Mesendoderm (in vitro differentiated cells): ENCODE results near the gene SAT1.

Source experiments
- DNase-seq: peaks from one replicate; pipeline ENCODE4 v3.0.0; 2013
- H2AK5ac ChIP-seq: 2 replicates; pipeline ENCODE4 v1.6.1; 2013; ENCODE audit warnings: low read length, inconsistent platforms
- H2BK120ac ChIP-seq: 2 replicates; pipeline ENCODE4 v1.6.1; 2013; ENCODE audit warnings: low read depth, mild to moderate bottlenecking, low read length, moderate library complexity, mixed read lengths
- H2BK15ac ChIP-seq: replicated peaks from 2 replicates; pipeline ENCODE4 v1.6.1; 2013; ENCODE audit warnings: low read depth, mild to moderate bottlenecking, moderate library complexity
- H2BK5ac ChIP-seq: 2 replicates; pipeline ENCODE4 v1.6.1; 2013; ENCODE audit warnings: low read length, inconsistent platforms
- H3K18ac ChIP-seq: 2 replicates; pipeline ENCODE4 v1.6.1; 2013; ENCODE audit warnings: mild to moderate bottlenecking, low read length, mixed read lengths
- H3K23ac ChIP-seq: one replicate; pipeline ENCODE4 v1.6.1; 2013; ENCODE audit warnings: low read length
- H3K27ac ChIP-seq: 2 replicates; pipeline ENCODE4 v1.5.1; 2013; ENCODE audit warnings: low read depth, mild to moderate bottlenecking, inconsistent platforms, low read length, moderate library complexity
- H3K27me3 ChIP-seq: 2 replicates; pipeline ENCODE4 v1.6.1; 2013; ENCODE audit warnings: low read length, control low read depth, mild to moderate bottlenecking, inconsistent platforms; ENCODE audit not compliant: insufficient read depth, poor library complexity
- H3K36me3 ChIP-seq: 2 replicates; pipeline ENCODE4 v1.6.1; 2013; ENCODE audit warnings: low read length, inconsistent platforms; ENCODE audit not compliant: control insufficient read depth, insufficient read depth
- H3K4ac ChIP-seq: one replicate; pipeline ENCODE4 v1.6.1; 2013; ENCODE audit warnings: low read depth, mild to moderate bottlenecking, low read length, moderate library complexity
- H3K4me1 ChIP-seq: 2 replicates; pipeline ENCODE4 v1.6.1; 2013; ENCODE audit warnings: low read depth, low read length, inconsistent platforms; ENCODE audit not compliant: control insufficient read depth
- H3K4me2 ChIP-seq: 2 replicates; pipeline ENCODE4 v1.6.1; 2013; ENCODE audit warnings: low read length
- H3K4me3 ChIP-seq: 2 replicates; pipeline ENCODE4 v1.5.1; 2013; ENCODE audit warnings: mild to moderate bottlenecking, low read length
- H3K56ac ChIP-seq: one replicate; pipeline ENCODE4 v1.6.1; 2013; ENCODE audit warnings: low read length
- H3K79me1 ChIP-seq: 2 replicates; pipeline ENCODE4 v1.6.1; 2013; ENCODE audit warnings: low read length, inconsistent platforms
- H3K79me2 ChIP-seq: 2 replicates; pipeline ENCODE4 v1.6.1; 2013; ENCODE audit warnings: mild to moderate bottlenecking, low read length; ENCODE audit not compliant: control insufficient read depth, insufficient read depth
- H3K9ac ChIP-seq: 2 replicates; pipeline ENCODE4 v1.6.1; 2013; ENCODE audit warnings: low read length, inconsistent platforms
- H4K5ac ChIP-seq: one replicate; pipeline ENCODE4 v1.6.1; 2013; ENCODE audit warnings: low read length
- H4K8ac ChIP-seq: one replicate; pipeline ENCODE4 v1.6.1; 2013; ENCODE audit warnings: low read depth, mild to moderate bottlenecking, control low read depth, low read length, moderate library complexity
- WGBS: extraction: QIAGEN DNeasy Blood & Tissue Kit; methylation state at CpG from one replicate; pipeline ENCODE4 v1.1.7; 2013; ENCODE audit warnings: low lambda C conversion rate, missing lambda C conversion rate; ENCODE audit not compliant: insufficient coverage; ENCODE audit errors: extremely low coverage; 5-methylcytosine and 5-hydroxymethylcytosine counted together

Gene SAT1

DNA sequence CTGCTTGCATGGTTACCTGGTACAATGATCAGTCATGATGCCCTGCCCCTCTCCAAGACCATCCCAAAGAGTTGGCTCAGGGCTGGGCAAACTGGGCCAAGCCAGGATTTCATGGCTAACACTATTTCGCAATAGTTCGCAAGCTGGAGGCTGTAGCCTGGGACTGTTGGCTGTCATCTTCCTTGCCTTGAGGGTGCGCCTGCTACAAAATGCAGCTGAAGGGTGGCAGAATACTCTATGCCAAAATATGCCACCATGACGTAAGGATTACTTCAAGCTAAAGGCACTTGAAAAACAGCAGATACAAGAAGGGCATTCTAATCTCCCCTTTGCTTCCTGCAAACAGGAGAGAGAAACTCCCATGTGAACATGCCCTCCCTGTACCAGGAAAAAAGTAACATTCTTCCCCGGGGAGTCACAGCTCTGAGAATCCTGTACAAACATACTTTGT, 21.0 kb downstream of the SAT1 start:
- Histone ChIP-seq H3K4ac (no peak overlapping the region), H3K27me3 (no peaks in the 10 kb centered on the region), H3K9ac (no peak overlapping the region), H2BK5ac (no peak overlapping the region), H3K18ac (no peak overlapping the region), H3K23ac (no peak overlapping the region), H2BK15ac (no peak overlapping the region), H3K36me3 (no peaks in the 10 kb centered on the region), H4K8ac (no peak overlapping the region), H3K79me2 (no peaks in the 10 kb centered on the region), H3K4me1 (no peaks in the 10 kb centered on the region), H3K4me3 (no peak overlapping the region), H3K79me1 (no peaks in the 10 kb centered on the region), H3K56ac (no peak overlapping the region), H2AK5ac (no peak overlapping the region), H3K4me2 (no peak overlapping the region), H3K27ac (no peak overlapping the region), H4K5ac (no peak overlapping the region), H2BK120ac (no peak overlapping the region)
- no peak for DNase-seq
- no CpG with 5 or more reads among the region's 5 CpGs for WGBS

DNA sequence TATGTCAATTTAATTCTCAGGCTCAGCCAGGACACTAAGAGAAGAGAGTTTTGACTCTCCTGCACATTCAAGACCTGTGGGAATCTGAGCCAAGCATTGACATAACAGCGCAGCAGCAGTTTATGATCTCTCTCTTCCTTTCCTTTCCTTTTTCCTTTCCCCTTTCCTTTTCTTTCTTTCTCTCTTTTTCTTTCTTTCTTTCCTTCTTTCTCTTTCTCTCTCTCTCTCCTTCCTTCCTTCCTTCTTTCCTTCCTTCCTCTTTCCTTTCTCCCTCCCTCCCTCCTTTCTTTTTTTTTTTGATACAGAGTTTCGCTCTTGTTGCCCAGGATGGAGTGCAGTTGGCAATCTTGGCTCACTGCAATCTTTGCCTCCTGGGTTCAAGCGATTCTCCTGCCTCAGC, 21.6 kb downstream of the SAT1 start:
- no CpG with 5 or more reads among the region's 3 CpGs for WGBS
- no peak overlapping the region for H2BK5ac ChIP-seq
- no peak overlapping the region for H3K18ac ChIP-seq
- no peak overlapping the region for H2BK120ac ChIP-seq
- no peak overlapping the region for H4K5ac ChIP-seq
- no peak overlapping the region for H3K27ac ChIP-seq
- no peaks in the 10 kb centered on the region for H3K79me2 ChIP-seq
- no peak overlapping the region for H4K8ac ChIP-seq
- no peak overlapping the region for H3K4ac ChIP-seq
- no peak for DNase-seq
- H3K56ac ChIP-seq = no peak overlapping the region
- no peaks in the 10 kb centered on the region for H3K4me1 ChIP-seq
- H3K36me3 ChIP-seq = no peaks in the 10 kb centered on the region
- H2AK5ac ChIP-seq = no peak overlapping the region
- no peaks in the 10 kb centered on the region for H3K27me3 ChIP-seq
- H3K4me3 ChIP-seq = no peak overlapping the region
- H3K9ac ChIP-seq = no peak overlapping the region
- no peak overlapping the region for H3K23ac ChIP-seq
- H3K79me1 ChIP-seq = no peaks in the 10 kb centered on the region
- H2BK15ac ChIP-seq = no peak overlapping the region
- no peak overlapping the region for H3K4me2 ChIP-seq

DNA sequence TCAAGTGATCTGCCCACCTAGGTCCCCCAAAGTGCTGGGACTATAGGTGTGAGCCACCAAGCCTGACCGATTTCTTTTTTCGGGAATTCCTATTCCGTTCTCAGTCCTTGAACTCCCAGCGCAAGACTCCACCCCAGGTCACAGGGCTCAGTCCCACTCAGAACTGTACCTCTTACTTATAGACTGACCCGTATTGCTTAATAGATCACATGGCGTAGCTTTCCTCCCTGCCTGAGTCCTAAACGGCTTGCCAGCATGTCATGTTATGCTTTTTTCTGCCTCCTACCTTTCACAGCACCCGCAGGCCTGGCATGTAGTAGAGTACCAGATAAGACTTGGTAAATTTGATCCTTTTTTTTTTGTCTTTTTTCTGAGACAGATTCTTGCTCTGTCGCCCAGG, 22.4 kb downstream of the SAT1 start:
- no peak overlapping the region for H3K4me2 ChIP-seq
- H2BK15ac ChIP-seq = no peak overlapping the region
- no peak overlapping the region for H4K8ac ChIP-seq
- no peak overlapping the region for H2BK120ac ChIP-seq
- no peak overlapping the region for H3K23ac ChIP-seq
- no CpG with 5 or more reads among the region's 9 CpGs for whole genome bisulfite sequencing
- no peak overlapping the region for H2BK5ac ChIP-seq
- no peak overlapping the region for H3K18ac ChIP-seq
- H2AK5ac ChIP-seq = no peak overlapping the region
- no peak overlapping the region for H3K9ac ChIP-seq
- no peak overlapping the region for H3K56ac ChIP-seq
- H3K36me3 ChIP-seq = no peaks in the 10 kb centered on the region
- H3K4me3 ChIP-seq = no peak overlapping the region
- no peak overlapping the region for H4K5ac ChIP-seq
- H3K4ac ChIP-seq = no peak overlapping the region
- H3K27ac ChIP-seq = no peak overlapping the region
- no peaks in the 10 kb centered on the region for H3K79me2 ChIP-seq
- no peaks in the 10 kb centered on the region for H3K4me1 ChIP-seq
- no peaks in the 10 kb centered on the region for H3K79me1 ChIP-seq
- DNase-seq = no peak
- no peaks in the 10 kb centered on the region for H3K27me3 ChIP-seq

- Histone ChIP-seq H3K18ac (no peak overlapping the region), H2BK5ac (no peak overlapping the region), H3K9ac (no peak overlapping the region), H3K79me2 (no peaks in the 10 kb centered on the region), H3K4me3 (no peak overlapping the region), H2BK120ac (no peak overlapping the region), H3K23ac (no peak overlapping the region), H3K56ac (no peak overlapping the region), H3K27ac (no peak overlapping the region), H3K27me3 (no peaks in the 10 kb centered on the region), H3K4me2 (no peak overlapping the region), H3K36me3 (no peaks in the 10 kb centered on the region), H2BK15ac (no peak overlapping the region), H4K8ac (no peak overlapping the region), H3K4ac (no peak overlapping the region), H3K4me1 (no peaks in the 10 kb centered on the region), H2AK5ac (no peak overlapping the region), H4K5ac (no peak overlapping the region), H3K79me1 (no peaks in the 10 kb centered on the region)
- WGBS = no CpG with 5 or more reads among the region's 3 CpGs
- DNase-seq = no peak
Observed at GRCh38 chrX:23810279-23810678, 27.3 kb downstream of the SAT1 start.

DNA sequence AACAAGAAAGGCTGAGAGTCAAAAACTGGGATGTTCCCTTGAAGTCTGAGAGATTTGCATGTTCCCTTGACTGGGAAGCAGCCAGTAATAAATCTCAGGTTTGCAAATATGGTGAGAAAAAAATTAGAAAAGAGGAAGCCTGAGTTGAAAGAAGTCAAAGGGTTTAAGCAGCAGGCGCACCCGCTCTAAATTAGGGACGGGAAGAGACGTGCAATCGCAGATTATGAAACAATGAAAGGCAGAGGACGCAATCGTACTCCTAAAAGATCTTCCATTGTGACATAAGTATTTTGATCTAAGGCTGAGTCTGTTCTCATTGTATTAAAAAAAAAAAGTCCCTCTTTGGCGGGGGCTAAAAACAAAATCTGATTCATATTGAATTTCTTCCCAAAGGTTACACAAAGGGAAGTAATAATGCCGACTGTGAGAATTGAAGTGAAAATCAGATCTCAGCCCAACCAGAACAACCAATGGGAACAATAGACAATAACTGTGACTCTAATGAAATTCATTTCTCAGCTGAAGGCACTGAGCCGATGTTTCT, 28.2 kb downstream of the SAT1 start:
- Histone ChIP-seq H2BK15ac (no peak overlapping the region), H3K4me3 (no peak overlapping the region), H3K4ac (no peak overlapping the region), H3K4me1 (no peaks in the 10 kb centered on the region), H3K79me1 (no peaks in the 10 kb centered on the region), H4K5ac (no peak overlapping the region), H3K27ac (no peak overlapping the region), H2BK120ac (no peak overlapping the region), H3K27me3 (no peaks in the 10 kb centered on the region), H3K79me2 (no peaks in the 10 kb centered on the region), H3K23ac (no peak overlapping the region), H2BK5ac (no peak overlapping the region), H3K36me3 (no peaks in the 10 kb centered on the region), H3K56ac (no peak overlapping the region), H2AK5ac (no peak overlapping the region), H3K4me2 (no peak overlapping the region), H3K18ac (no peak overlapping the region), H3K9ac (no peak overlapping the region), H4K8ac (no peak overlapping the region)
- no CpG with 5 or more reads among the region's 10 CpGs for WGBS
- no peak for DNase-seq

- H3K9ac ChIP-seq = no peak overlapping the region
Observed at GRCh38 chrX:23811656-23812055, 28.7 kb downstream of the SAT1 start.

More at GRCh38 chrX:23811656-23812055, 28.7 kb downstream of the SAT1 start:
- Histone ChIP-seq H3K4ac (no peak overlapping the region), H3K27me3 (no peaks in the 10 kb centered on the region), H3K27ac (no peak overlapping the region), H3K79me1 (no peaks in the 10 kb centered on the region), H4K5ac (no peak overlapping the region), H3K18ac (no peak overlapping the region), H3K23ac (no peak overlapping the region), H3K79me2 (no peaks in the 10 kb centered on the region), H2BK5ac (no peak overlapping the region), H3K56ac (no peak overlapping the region), H2BK120ac (no peak overlapping the region), H3K36me3 (no peaks in the 10 kb centered on the region), H2AK5ac (no peak overlapping the region), H3K4me2 (no peak overlapping the region), H4K8ac (no peak overlapping the region), H3K4me3 (no peak overlapping the region), H2BK15ac (no peak overlapping the region), H3K4me1 (no peaks in the 10 kb centered on the region)
- no peak for DNase-seq
- no CpG with 5 or more reads among the region's 6 CpGs for WGBS
